Activated CD8-positive, alpha-beta memory T cell treated with anti-CD3 and anti-CD28 coated beads, Interleukin-2, amount 50 U/mL, for 1 hour (primary cell): Measurements from ENCODE around the gene DOP1A.

Experiments
- DNase-seq: peaks from one replicate; pipeline ENCODE4 v3.0.0-alpha.2; 2020; ENCODE audit errors: extremely low read depth

Gene DOP1A

GRCh38 chr6:83067448-83068439 lies at the start of gene DOP1A:
TSS of gene DOP1A (plus strand) at chr6:83067671. CDS start at chr6:83096978, 29,307 bp downstream.
- peak; percentile 85 for DNase-seq

- no peak for DNase-seq
Measured at GRCh38 chr6:83019741-83020140, 47.7 kb upstream of the DOP1A start.

- no peak for DNase-seq
Measured at GRCh38 chr6:83031689-83032088, 35.8 kb upstream of the DOP1A start.

- no peak for DNase-seq
Measured at GRCh38 chr6:83038246-83038645, 29.2 kb upstream of the DOP1A start.

GRCh38 chr6:83042467-83043053 lies 24.9 kb upstream of the DOP1A start:
- DNase-seq = no peak

- no peak for DNase-seq
Measured at GRCh38 chr6:83044091-83044768, 23.2 kb upstream of the DOP1A start.

- DNase-seq = no peak
Measured at GRCh38 chr6:83047065-83047754, 20.3 kb upstream of the DOP1A start.

GRCh38 chr6:83051377-83052172 lies 15.9 kb upstream of the DOP1A start:
- DNase-seq = no peak

- DNase-seq = no peak
Measured at GRCh38 chr6:83053678-83054077, 13.8 kb upstream of the DOP1A start.

- DNase-seq = no peak
Measured at GRCh38 chr6:83055366-83055964, 12.0 kb upstream of the DOP1A start.

- DNase-seq = no peak
Measured at GRCh38 chr6:83057705-83058321, 9.7 kb upstream of the DOP1A start.

- no peak for DNase-seq
Measured at GRCh38 chr6:83061190-83061589, 6.3 kb upstream of the DOP1A start.

- DNase-seq = no peak
Measured at GRCh38 chr6:83062225-83062624, 5.2 kb upstream of the DOP1A start.

GRCh38 chr6:83065511-83066192 lies 1.8 kb upstream of the DOP1A start, which contains the start of gene UBE3D:
TSS of gene UBE3D (minus strand) at chr6:83065841. CDS start at chr6:83065718, 123 bp downstream.
- peak; percentile 55 for DNase-seq

- DNase-seq = no peak
Measured at GRCh38 chr6:83068616-83069015, 1.1 kb downstream of the DOP1A start.

- DNase-seq = no peak
Measured at GRCh38 chr6:83069633-83070032, 2.2 kb downstream of the DOP1A start.

GRCh38 chr6:83071023-83071422 lies 3.6 kb downstream of the DOP1A start:
- DNase-seq = no peak

GRCh38 chr6:83071707-83072106 lies 4.2 kb downstream of the DOP1A start:
- no peak for DNase-seq

- no peak for DNase-seq
Measured at GRCh38 chr6:83072726-83073125, 5.3 kb downstream of the DOP1A start.
